Astrocyte of the cerebellum (primary cell): Measurements from ENCODE around the gene RCSD1.

Experiments
- DNase-seq: peaks from one replicate; pipeline ENCODE4 v3.0.0-alpha.2; 2011; ENCODE audit warnings: low read depth
- H3K4me3 ChIP-seq: 2 replicates; pipeline ENCODE4 v1.5.1; 2011; ENCODE audit warnings: mild to moderate bottlenecking, low read depth, low read length, moderate library complexity
- in situ Hi-C: cut with HindIII; loops from 2 replicates; pipeline ENCODE4 v1.10.0; 2017; ENCODE audit warnings: low sequenced_read_pairs
- TF ChIP-seq, protein P1 (sequence below): IDR thresholded peaks from 2 replicates; pipeline ENCODE4 v1.5.1; 2012; ENCODE audit warnings: low read length, low read depth, moderate library complexity, mild to moderate bottlenecking; ENCODE audit errors: missing control alignments

RCSD1 gene

DNA sequence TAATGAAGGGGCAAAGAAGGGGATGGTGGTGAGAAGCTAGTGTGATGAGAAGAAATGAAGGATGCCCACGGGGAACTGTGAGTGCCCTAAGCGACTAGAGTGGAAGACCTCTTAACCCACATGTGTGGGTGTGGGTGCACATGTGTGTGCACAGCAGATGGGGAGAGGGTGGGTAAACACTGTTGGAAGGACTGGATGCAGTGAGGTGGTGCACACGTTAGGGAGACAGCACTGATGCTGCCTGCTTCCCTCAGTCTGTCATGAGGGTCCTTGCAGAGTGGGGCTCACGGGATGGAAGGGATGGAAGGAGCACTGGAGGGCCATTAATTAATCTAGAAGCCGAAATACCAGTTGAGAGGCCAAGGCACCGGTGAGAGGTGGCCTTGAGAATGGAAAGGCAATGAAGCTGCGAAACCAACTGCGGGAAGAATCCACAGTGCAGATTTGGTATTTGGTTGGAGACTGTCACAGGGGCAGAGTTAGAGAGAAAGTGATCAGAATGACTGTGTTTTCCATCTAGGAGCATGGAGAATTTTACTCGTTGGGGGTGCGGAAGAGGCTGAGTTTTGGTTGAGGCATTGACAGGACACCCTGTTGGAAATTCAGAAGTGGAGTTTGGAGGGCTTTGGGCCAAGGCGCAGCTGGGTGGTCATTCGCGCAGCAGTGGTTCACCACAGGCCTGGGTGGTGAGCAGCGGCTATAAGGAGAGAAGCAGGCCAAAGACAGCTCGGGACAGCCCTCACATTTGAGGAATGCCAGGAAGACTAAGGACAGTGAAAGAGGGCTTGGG lies 15.8 kb downstream of the RCSD1 start:
- DNase-seq: no peak
- H3K4me3 ChIP-seq: no peak overlapping the region
- TF ChIP-seq, protein P1, sequence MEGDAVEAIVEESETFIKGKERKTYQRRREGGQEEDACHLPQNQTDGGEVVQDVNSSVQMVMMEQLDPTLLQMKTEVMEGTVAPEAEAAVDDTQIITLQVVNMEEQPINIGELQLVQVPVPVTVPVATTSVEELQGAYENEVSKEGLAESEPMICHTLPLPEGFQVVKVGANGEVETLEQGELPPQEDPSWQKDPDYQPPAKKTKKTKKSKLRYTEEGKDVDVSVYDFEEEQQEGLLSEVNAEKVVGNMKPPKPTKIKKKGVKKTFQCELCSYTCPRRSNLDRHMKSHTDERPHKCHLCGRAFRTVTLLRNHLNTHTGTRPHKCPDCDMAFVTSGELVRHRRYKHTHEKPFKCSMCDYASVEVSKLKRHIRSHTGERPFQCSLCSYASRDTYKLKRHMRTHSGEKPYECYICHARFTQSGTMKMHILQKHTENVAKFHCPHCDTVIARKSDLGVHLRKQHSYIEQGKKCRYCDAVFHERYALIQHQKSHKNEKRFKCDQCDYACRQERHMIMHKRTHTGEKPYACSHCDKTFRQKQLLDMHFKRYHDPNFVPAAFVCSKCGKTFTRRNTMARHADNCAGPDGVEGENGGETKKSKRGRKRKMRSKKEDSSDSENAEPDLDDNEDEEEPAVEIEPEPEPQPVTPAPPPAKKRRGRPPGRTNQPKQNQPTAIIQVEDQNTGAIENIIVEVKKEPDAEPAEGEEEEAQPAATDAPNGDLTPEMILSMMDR: no peak
- in situ Hi-C loops: no loop called here

DNA sequence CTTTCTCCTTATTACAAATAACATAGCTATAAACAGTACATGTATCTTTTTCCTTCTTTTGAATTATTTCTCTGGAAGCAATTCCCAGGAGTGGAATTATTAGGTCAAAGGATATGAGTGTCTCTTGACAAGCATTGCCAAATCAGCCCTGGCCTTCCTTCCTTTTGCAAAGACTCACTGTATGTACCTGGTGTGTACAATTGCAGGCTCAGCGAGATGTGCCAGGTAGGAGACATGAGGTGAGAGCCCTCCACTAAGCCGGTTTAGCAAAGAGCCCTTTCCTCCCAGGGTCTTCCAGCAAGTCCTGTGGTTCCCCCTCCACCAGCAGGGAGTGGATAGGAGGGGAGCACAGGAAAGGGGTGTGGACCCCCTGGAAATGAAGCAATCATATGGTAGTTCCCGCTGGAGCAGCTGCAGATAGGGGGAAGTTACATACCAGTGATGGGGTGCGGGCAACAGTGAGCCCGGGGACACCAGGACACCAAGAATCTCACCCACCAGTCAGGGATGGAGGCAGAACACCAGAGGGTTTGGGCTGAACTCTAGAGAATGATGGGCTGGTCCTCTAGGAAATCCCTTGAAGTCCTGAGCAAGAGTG lies 18.3 kb downstream of the RCSD1 start:
- TF ChIP-seq, protein P1: no peak
- H3K4me3 ChIP-seq: no peak overlapping the region
- in situ Hi-C loops: no loop called here

DNA sequence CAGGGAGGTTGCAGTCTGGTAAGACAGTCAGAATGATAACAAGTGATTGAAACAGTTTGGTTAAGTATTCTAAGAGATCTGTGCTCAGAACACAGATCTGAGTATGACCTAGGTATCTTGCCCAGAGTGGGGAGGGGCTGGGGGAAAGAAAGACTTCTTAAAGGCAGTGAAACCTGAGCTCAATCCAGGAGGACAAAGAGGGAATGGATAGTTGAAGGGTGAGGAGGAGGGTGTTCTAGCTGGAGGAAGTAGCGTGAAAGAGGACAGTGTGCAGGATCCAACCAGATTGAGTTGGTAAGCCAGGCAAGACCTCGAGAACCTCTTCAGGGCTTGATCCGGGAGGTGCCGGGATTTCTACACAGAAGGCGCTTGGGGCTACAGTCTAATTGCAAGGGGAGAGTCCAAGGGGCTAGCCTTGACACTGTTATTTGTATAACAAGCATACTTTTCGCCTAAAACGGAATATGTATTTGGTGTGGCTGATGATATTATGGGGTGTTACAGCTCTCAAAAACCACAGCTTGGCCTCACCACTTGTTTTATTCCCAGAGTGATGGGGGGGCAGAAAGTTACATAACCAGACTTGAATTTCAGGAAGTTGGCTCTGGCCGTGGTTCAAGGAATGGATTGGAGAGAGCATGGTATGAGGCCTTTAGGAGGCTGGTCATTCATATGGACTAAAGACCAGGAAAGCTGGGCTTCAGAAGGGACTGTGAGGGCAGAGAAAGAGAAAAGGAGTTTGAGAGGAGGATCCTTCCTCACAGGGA lies 19.1 kb downstream of the RCSD1 start:
- TF ChIP-seq, protein P1: no peak
- H3K4me3 ChIP-seq: no peak overlapping the region
- DNase-seq: no peak
- in situ Hi-C loops: no loop called here

More for the DNA sequence above, 18.3 kb downstream of the RCSD1 start:
- no peak for DNase-seq

DNA sequence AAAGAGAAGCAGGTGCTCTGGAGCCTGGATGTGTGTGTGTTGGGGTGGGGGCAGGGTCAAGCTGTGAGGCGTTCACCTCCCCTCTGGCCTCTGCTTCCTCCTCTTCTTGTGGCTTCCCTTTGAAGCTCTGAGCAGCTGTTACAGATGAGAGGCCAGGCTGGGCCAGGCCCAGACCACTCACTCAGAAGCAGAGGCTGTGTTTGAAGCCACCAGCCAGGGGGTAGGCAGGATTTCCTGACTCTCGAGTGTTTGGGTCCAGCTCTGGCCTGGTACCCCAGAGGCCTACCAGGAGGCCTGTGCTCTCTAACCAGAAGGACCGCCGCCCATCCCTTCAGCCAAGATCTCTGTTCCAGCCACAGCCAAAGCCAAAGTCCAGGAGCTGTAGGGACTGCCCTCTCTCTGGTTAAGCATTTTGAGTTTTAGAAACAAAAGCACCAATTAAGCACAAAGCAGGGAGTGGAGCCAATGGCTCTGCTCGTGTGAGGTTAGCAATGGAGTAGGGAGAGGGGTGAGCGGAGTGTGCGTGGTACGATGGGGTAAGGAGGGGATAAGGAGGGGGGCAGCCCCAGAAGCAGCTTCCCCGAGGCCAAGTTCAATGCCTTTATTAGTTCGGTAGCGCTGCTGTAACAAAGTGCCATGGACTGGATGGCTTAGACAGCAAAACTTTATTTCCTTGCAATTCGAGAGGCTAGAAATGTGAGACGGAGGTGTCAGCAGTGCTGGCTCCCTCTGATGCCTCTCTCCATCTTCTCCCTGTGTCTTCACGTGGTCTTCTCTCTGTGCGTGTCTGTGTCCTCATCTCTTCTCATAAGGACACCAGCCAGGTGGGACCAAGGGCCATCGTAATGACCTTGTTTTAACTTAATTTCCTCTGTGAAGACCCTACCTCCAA lies 20.5 kb downstream of the RCSD1 start:
- TF ChIP-seq, protein P1: no peak
- in situ Hi-C loops: no loop called here
- DNase-seq: no peak
- no peak overlapping the region for H3K4me3 ChIP-seq

DNA sequence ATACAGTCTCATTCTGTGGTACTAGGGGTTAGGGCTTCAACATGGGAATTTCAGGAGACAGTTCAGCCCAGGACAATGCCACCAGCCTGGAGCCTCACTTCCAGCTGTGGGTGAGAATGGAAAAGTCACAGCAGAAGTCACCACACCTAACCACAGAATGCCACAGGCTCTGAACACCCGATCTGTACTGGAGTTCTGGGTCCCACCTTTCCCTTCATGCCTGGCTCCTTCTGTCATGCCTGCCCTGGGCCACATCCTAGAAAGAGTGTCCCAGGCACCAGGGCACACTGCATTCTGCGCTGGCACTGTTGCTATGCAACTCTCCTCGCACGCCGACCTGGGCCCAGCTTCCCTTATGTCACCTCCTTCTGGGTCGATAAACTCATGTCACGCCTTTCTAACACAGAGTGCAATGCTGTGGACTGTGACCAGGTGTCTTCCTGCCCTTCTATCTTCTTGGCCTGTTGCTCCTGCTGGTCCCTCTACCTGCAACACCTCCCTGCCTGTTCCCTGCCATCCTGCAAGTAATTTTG lies 21.2 kb downstream of the RCSD1 start:
- no peak for DNase-seq
- no peak overlapping the region for H3K4me3 ChIP-seq
- TF ChIP-seq, protein P1: no peak
- in situ Hi-C loops: no loop called here

DNA sequence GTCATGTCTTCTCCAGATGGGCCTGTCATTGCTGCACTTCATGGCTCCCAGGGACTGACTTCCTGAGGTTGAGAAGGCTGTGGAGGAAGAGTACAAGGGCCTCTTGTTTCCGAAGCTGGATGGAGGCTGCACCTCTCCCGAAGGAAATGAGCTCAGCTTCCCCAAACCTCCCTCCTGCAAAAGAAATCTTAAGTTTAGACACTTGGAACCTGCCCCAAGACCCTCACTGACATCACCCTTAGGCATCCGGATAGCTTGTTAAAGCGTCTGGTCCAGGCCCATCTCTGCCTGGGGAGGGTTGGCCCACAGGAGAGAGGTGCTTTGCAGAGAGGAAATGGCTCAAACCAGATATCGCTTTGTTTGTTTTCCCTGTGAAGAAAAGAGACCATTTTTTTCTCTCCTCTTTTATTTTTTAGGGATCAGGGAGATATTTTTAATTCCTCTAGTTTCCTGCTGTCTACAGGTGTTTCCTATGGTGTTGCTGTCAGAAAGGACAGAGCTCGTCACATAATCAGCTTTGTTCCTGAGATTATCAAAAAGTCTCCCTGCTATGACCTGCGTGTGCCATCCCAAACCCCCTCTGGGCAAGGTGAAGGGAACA lies 25.0 kb downstream of the RCSD1 start:
- in situ Hi-C loops: no loop called here
- H3K4me3 ChIP-seq: no peak overlapping the region
- no peak for DNase-seq
- TF ChIP-seq, protein P1: no peak
